CD14-positive monocyte (primary cell): ENCODE results near the gene PPIP5K1. TPM values are rescaled to one million over a fixed set of nuclear protein-coding genes. Genes with fewer than 3 reads are reported as not detected.
A peak's percentile ranks its signal among the peaks of the same experiment; 100 is the strongest.

Experiments used
- DNase-seq, 3 donors: peaks; one replicate each; pipeline ENCODE4 v3.0.0-alpha.2; 2011 to 2022
- H2AFZ ChIP-seq: 2 replicates; pipeline ENCODE4 v1.6.0; 2012; ENCODE audit warnings: mild to moderate bottlenecking, low read depth, low read length, inconsistent platforms; ENCODE audit not compliant: insufficient read depth, poor library complexity, severe bottlenecking
- H3K27ac ChIP-seq, 2 donors: 1 replicate in 1 of 2; 2 replicates in 1 of 2; pipeline ENCODE4 v1.5.1; 2012 to 2013; ENCODE audit warnings: low read length in 2 of 2, control low read depth in 1 of 2, inconsistent platforms in 1 of 2, low read depth in 1 of 2, mild to moderate bottlenecking in 1 of 2
- H3K27me3 ChIP-seq, 2 donors: one replicate each; pipeline versions ENCODE4 v1.6.0 to v1.6.1; 2011 to 2013; ENCODE audit warnings: low read length in 2 of 2; ENCODE audit not compliant: control insufficient read depth in 2 of 2, insufficient read depth in 2 of 2
- H3K36me3 ChIP-seq, 2 donors: replicated peaks in 1 of 2; 1 replicate in 1 of 2; 2 replicates in 1 of 2; pipeline versions ENCODE4 v1.5.1 to v1.6.1; 2012 to 2013; ENCODE audit warnings: low read length in 2 of 2, control low read depth in 1 of 2, inconsistent platforms in 1 of 2, mild to moderate bottlenecking in 1 of 2; ENCODE audit not compliant: insufficient read depth in 2 of 2, control insufficient read depth in 1 of 2
- H3K4me1 ChIP-seq, 2 donors: 1 replicate in 1 of 2; 2 replicates in 1 of 2; pipeline versions ENCODE4 v1.5.1 to v1.6.1; 2012 to 2013; ENCODE audit warnings: low read length in 2 of 2, control low read depth in 1 of 2, inconsistent platforms in 1 of 2, mild to moderate bottlenecking in 1 of 2, moderate library complexity in 1 of 2; ENCODE audit not compliant: insufficient read depth in 2 of 2, control insufficient read depth in 1 of 2
- H3K4me2 ChIP-seq: replicated peaks from 2 replicates; pipeline ENCODE3; 2012; ENCODE audit warnings: low read length, moderate library complexity, mild to moderate bottlenecking; ENCODE audit not compliant: poor library complexity, severe bottlenecking; ENCODE audit errors: extremely low read depth
- H3K4me3 ChIP-seq, 3 experiments: fragments of 200-600 bp in 1 of 3; sonication (generic) in 1 of 3; replicated peaks in 1 of 3; 1 replicate in 2 of 3; 2 replicates in 1 of 3; pipeline ENCODE4 v1.5.1; 2011 to 2013; ENCODE audit warnings: low read length in 3 of 3, mild to moderate bottlenecking in 3 of 3, control low read depth in 2 of 3, low read depth in 2 of 3, inconsistent platforms in 1 of 3, moderate library complexity in 1 of 3
- H3K79me2 ChIP-seq: 2 replicates; pipeline ENCODE4 v1.6.0; 2012; ENCODE audit warnings: mild to moderate bottlenecking, control low read depth, inconsistent platforms, low read length, moderate library complexity; ENCODE audit not compliant: insufficient read depth
- H3K9ac ChIP-seq: 2 replicates; pipeline ENCODE4 v1.6.0; 2017; ENCODE audit warnings: low read length, mild to moderate bottlenecking; ENCODE audit not compliant: insufficient read depth, poor library complexity, severe bottlenecking
- H3K9me3 ChIP-seq, 2 donors: replicated peaks in 1 of 2; 1 replicate in 1 of 2; 2 replicates in 1 of 2; pipeline versions ENCODE4 v1.5.1 to v1.6.1; 2012 to 2013; ENCODE audit warnings: low read length in 2 of 2, control low read depth in 1 of 2; ENCODE audit not compliant: control insufficient read depth in 1 of 2, insufficient read depth in 1 of 2
- H4K20me1 ChIP-seq: 2 replicates; pipeline ENCODE4 v1.6.0; 2012; ENCODE audit warnings: mild to moderate bottlenecking, low read length, control low read depth, moderate library complexity; ENCODE audit not compliant: insufficient read depth
- H3K27ac Mint-ChIP-seq, 7 donors: one replicate each; pipeline ENCODE4 v1.8.0; 2020; ENCODE audit warnings: mild to moderate bottlenecking in 7 of 7, mixed read lengths in 7 of 7, moderate library complexity in 6 of 7, inconsistent platforms in 2 of 7
- H3K27me3 Mint-ChIP-seq, 3 donors: one replicate each; pipeline ENCODE4 v1.8.0; 2021 to 2022; ENCODE audit warnings: low read depth in 3 of 3, mild to moderate bottlenecking in 3 of 3, mixed read lengths in 3 of 3, moderate library complexity in 3 of 3, inconsistent platforms in 1 of 3
- H3K36me3 Mint-ChIP-seq, 2 donors: one replicate each; pipeline ENCODE4 v1.8.0; 2020; ENCODE audit warnings: mixed read lengths in 2 of 2, inconsistent platforms in 1 of 2, mild to moderate bottlenecking in 1 of 2
- H3K4me1 Mint-ChIP-seq: one replicate; pipeline ENCODE4 v1.8.0; 2020; ENCODE audit warnings: mild to moderate bottlenecking, mixed read lengths
- H3K4me3 Mint-ChIP-seq, 2 donors: one replicate each; pipeline ENCODE4 v1.8.0; 2020; ENCODE audit warnings: mild to moderate bottlenecking in 2 of 2, mixed read lengths in 2 of 2, moderate library complexity in 1 of 2
- H3K9me3 Mint-ChIP-seq, 7 donors: one replicate each; pipeline ENCODE4 v1.8.0; 2020 to 2022; ENCODE audit warnings: mixed read lengths in 7 of 7, mild to moderate bottlenecking in 6 of 7, moderate library complexity in 6 of 7, inconsistent platforms in 2 of 7
- WGBS: methylation state at CpG from one replicate; pipeline ENCODE4 v1.1.5; 2013; ENCODE audit warnings: missing lambda C conversion rate; ENCODE audit not compliant: insufficient coverage; 5-methylcytosine and 5-hydroxymethylcytosine counted together
- intact Hi-C, 2 donors: fragments of 100-400 bp; cut with micrococcal nuclease; formaldehyde crosslinking; loops; one replicate each; pipeline versions ENCODE4 v1.15.0 to v1.15.1; 2023
- polyA plus RNA-seq, 3 donors: library from polyadenylated mRNA; depleted of rRNA in 1 of 3; unstranded in 2 of 3; stranded (reverse) in 1 of 3; fragments of 300-500 nt in 2 of 3; fragments of >200 nt in 1 of 3; fragmentation: Illumina TruSeq in 2 of 3; gene quantifications; 1 replicate in 2 of 3; 2 replicates in 1 of 3; pipeline ENCODE4 v1.2.3, GENCODE V29; 2012 to 2021
- TF ChIP-seq, protein P1 (sequence below): fragments of 200-600 bp; IDR thresholded peaks from one replicate; pipeline ENCODE4 v1.8.0; 2022; ENCODE audit warnings: antibody characterized with exemption, mild to moderate bottlenecking

The PPIP5K1 gene
- polyA plus RNA-seq, 3 donors: 0.95 to 19.9 (median 2.0) TPM

DNA sequence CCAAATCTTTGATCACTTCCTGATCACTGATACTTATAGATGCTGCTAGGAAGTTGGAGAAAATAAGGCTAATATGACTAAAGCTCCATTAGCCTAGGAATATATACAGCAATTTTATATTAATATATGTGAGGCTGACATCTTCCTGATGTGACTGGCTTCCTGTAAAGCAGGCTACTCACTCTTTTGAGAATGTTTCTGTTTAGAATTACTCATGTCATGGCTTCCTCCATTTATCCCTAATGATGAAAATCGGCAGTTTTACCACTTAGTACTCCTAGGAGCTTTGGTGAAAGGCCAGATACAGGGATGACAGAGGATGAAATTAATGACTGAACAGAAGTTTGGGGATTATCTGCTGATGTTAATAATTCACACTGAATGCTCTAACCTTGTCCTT, 76.5 kb downstream of the PPIP5K1 start:
- no peaks in the 10 kb centered on the region for H3K36me3 Mint-ChIP-seq

DNA sequence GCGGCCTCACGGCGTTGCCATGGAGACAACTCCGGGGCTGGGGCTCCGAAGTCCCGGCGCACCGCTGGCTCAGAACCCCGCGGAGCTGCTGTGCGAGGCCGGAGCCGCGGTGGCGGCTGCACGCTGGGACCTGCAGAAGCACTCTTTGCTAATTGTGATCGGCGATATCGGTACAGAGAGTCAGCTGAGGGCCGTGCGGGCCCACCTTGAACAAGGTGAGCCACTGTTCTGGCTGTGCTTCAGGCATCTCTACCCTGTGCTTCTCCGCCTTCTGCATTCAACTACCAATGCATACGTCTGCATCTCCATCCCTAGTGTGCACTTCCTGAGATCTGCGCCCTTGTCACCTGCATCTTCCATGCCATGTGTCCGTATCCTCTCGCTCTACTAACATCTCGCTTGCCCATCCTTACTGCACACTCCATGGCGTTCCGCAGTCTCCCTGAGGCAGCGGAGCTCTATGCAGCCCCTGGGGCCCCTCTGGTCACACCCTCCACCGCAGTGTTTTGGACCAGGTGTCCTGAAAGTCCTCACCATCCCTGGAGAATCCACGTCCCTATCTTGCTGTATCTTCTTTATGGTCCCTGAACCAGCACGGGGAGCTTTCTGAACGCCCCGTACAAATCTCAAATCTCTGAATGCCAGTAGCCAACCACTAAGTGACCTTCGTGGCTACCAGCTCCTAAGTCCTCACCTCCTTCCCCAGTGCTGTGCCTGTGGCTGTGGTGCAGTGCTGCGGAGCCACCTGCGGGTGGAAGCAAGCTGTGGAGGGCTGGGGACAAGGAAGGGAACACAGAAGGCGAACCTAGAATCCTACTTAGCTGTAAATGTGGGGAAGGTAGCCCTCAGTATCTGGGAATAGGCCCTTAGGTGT, 78.8 kb downstream of the PPIP5K1 start:
- peaks cover 0 to 5% (median 0%) of the 10 kb centered on the region in 7 donors for H3K9me3 Mint-ChIP-seq
- H3K27ac Mint-ChIP-seq: peak overlapping the region in 5 of 7 donors; percentile 45 to 84 (median 70)
- H3K4me3 ChIP-seq: peak overlapping the region; percentile 27 to 97 (median 78)
- H3K4me1 ChIP-seq: peaks cover 11 to 13% of the 10 kb centered on the region in 2 donors
- peak overlapping the region; percentile 96 for H2AFZ ChIP-seq
- peak overlapping the region; percentile 89 to 91 for H3K4me3 Mint-ChIP-seq
- intact Hi-C loops: loop anchor here (2.0 to 10.0 kb wide), 2 partner anchors 18 to 66 kb away; partner anchors contain the start of gene TP53BP1 (in 1 of the 2)
- peak overlapping the region; percentile 57 for H3K9ac ChIP-seq
- H3K36me3 Mint-ChIP-seq: no peaks in the 10 kb centered on the region
- peaks cover 18% of the 10 kb centered on the region for H3K4me1 Mint-ChIP-seq
- no peaks in the 10 kb centered on the region for H3K36me3 ChIP-seq
- H3K27me3 ChIP-seq: peaks cover 9 to 14% of the 10 kb centered on the region in 2 donors
- H3K79me2 ChIP-seq: no peaks in the 10 kb centered on the region
- peaks cover 0 to 3% of the 10 kb centered on the region in 2 donors for H3K9me3 ChIP-seq
- 4% methylated on average over 35 of the region's 39 CpGs for WGBS
- no peaks in the 10 kb centered on the region for H4K20me1 ChIP-seq
- H3K27me3 Mint-ChIP-seq: peaks cover 15 to 24% (median 18%) of the 10 kb centered on the region in 3 donors
- DNase-seq: no peak
- peak overlapping the region; percentile 88 for H3K4me2 ChIP-seq
- no peak overlapping the region for H3K27ac ChIP-seq
- TF ChIP-seq, protein P1, sequence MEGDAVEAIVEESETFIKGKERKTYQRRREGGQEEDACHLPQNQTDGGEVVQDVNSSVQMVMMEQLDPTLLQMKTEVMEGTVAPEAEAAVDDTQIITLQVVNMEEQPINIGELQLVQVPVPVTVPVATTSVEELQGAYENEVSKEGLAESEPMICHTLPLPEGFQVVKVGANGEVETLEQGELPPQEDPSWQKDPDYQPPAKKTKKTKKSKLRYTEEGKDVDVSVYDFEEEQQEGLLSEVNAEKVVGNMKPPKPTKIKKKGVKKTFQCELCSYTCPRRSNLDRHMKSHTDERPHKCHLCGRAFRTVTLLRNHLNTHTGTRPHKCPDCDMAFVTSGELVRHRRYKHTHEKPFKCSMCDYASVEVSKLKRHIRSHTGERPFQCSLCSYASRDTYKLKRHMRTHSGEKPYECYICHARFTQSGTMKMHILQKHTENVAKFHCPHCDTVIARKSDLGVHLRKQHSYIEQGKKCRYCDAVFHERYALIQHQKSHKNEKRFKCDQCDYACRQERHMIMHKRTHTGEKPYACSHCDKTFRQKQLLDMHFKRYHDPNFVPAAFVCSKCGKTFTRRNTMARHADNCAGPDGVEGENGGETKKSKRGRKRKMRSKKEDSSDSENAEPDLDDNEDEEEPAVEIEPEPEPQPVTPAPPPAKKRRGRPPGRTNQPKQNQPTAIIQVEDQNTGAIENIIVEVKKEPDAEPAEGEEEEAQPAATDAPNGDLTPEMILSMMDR: no peak

More for the DNA sequence above, 76.5 kb downstream of the PPIP5K1 start:
- Histone ChIP-seq H3K79me2 (no peaks in the 10 kb centered on the region), H3K9ac (no peak overlapping the region), H2AFZ (peak overlapping the region; percentile 35), H3K4me2 (no peak overlapping the region), H3K27ac (no peak overlapping the region), H3K27me3 (peaks cover 11 to 33% of the 10 kb centered on the region in 2 donors), H3K4me3 (no peak overlapping the region), H3K36me3 (no peaks in the 10 kb centered on the region), H4K20me1 (no peaks in the 10 kb centered on the region), H3K9me3 (no peaks in the 10 kb centered on the region), H3K4me1 (peaks cover 25 to 28% of the 10 kb centered on the region in 2 donors)
- TF ChIP-seq, protein P1: no peak
- peaks cover 31 to 43% (median 31%) of the 10 kb centered on the region in 3 donors for H3K27me3 Mint-ChIP-seq
- H3K4me1 Mint-ChIP-seq: peaks cover 35% of the 10 kb centered on the region
- no peak overlapping the region for H3K27ac Mint-ChIP-seq
- intact Hi-C loops: loop anchor here in 1 of 2 donors (10.0 kb wide), 1 partner anchor 69 kb away; no protein-coding TSS in a partner anchor
- H3K4me3 Mint-ChIP-seq: no peak overlapping the region
- peaks cover 0 to 2% (median 0%) of the 10 kb centered on the region in 7 donors for H3K9me3 Mint-ChIP-seq
- no peak for DNase-seq
- WGBS: no CpG with 5 or more reads among the region's 1 CpG
